Stimulated activated CD4-positive, alpha-beta T cell treated with anti-CD3 and anti-CD28 coated beads, Interleukin-1b, Interleukin-23, amount 100 ng/mL, for 48 hours (primary cell): ENCODE data around the gene ATP8A1.
"Not testable (repeated sequence)": the region's sequence is repeated elsewhere in the genome, so short reads cannot be mapped to it uniquely, and the experiment has no call there.

Experiments
- DNase-seq: peaks from one replicate; pipeline ENCODE4 v3.0.0-alpha.2; 2020

Gene ATP8A1

GRCh38 chr4:42461216-42461615 is 195.7 kb downstream of the ATP8A1 start:
- DNase-seq, result not testable (repeated sequence)

GRCh38 chr4:42460043-42460442 is 196.9 kb downstream of the ATP8A1 start:
- no peak for DNase-seq

- DNase-seq, result no peak
Measured at GRCh38 chr4:42458657-42459056, 198.2 kb downstream of the ATP8A1 start.

- DNase-seq, result no peak
Measured at GRCh38 chr4:42454755-42455420, 202.0 kb downstream of the ATP8A1 start.

- DNase-seq, result no peak
Measured at GRCh38 chr4:42453612-42454011, 203.3 kb downstream of the ATP8A1 start.

GRCh38 chr4:42452823-42453222 is 204.1 kb downstream of the ATP8A1 start:
- DNase-seq, result no peak

GRCh38 chr4:42446823-42447222 is 210.1 kb downstream of the ATP8A1 start:
- no peak for DNase-seq

- DNase-seq, result no peak
Measured at GRCh38 chr4:42445038-42445437, 211.9 kb downstream of the ATP8A1 start.

GRCh38 chr4:42442601-42443000 is 214.3 kb downstream of the ATP8A1 start:
- no peak for DNase-seq

GRCh38 chr4:42440083-42440482 is 216.8 kb downstream of the ATP8A1 start:
- DNase-seq, result no peak

GRCh38 chr4:42436928-42437565 is 219.9 kb downstream of the ATP8A1 start:
- DNase-seq, result no peak

- DNase-seq, result no peak
Measured at GRCh38 chr4:42428036-42428435, 228.9 kb downstream of the ATP8A1 start.

- DNase-seq, result no peak
Measured at GRCh38 chr4:42425146-42426065, 231.5 kb downstream of the ATP8A1 start.

- no peak for DNase-seq
Measured at GRCh38 chr4:42420140-42420539, 236.8 kb downstream of the ATP8A1 start.

- DNase-seq, result no peak
Measured at GRCh38 chr4:42417550-42417949, 239.4 kb downstream of the ATP8A1 start.

GRCh38 chr4:42416017-42416416 is 240.9 kb downstream of the ATP8A1 start:
- DNase-seq, result no peak

GRCh38 chr4:42415281-42415680 is 241.6 kb downstream of the ATP8A1 start:
- DNase-seq, result no peak

GRCh38 chr4:42412251-42412650 is 244.7 kb downstream of the ATP8A1 start:
- DNase-seq, result no peak

- DNase-seq, result no peak
Measured at GRCh38 chr4:42411803-42412202, 245.1 kb downstream of the ATP8A1 start.

GRCh38 chr4:42410446-42410845 is 246.5 kb downstream of the ATP8A1 start:
- no peak for DNase-seq

- no peak for DNase-seq
Measured at GRCh38 chr4:42404001-42404400, 252.9 kb downstream of the ATP8A1 start.

GRCh38 chr4:42401171-42401570 is 255.7 kb downstream of the ATP8A1 start:
- DNase-seq, result no peak

GRCh38 chr4:42399393-42399792 is 257.5 kb downstream of the ATP8A1 start:
- no peak for DNase-seq

- DNase-seq, result no peak
Measured at GRCh38 chr4:42398871-42399331, 258.0 kb downstream of the ATP8A1 start.
